ENCODE results near the gene TFF1.

DNA sequence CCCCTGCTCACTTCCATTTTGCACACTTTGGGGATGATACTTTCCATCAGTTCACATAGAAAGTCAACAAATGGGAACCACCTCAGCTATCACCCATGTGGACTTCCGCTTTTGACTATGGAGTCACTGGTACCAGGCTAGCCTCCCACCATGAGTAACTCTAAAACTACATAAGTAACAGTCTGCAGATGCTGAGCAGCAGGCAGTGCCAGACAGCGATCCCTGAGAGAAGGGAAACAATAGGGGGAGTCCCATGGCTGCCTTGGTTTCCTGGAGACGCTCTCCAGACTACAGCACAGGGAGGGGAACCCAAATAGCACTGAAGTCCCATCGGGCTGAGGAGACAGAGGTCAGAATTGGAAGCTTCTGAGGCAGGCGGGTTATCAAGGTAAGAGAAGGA lies 12.7 kb downstream of the TFF1 start:
- TF ChIP-seq, protein P1, sequence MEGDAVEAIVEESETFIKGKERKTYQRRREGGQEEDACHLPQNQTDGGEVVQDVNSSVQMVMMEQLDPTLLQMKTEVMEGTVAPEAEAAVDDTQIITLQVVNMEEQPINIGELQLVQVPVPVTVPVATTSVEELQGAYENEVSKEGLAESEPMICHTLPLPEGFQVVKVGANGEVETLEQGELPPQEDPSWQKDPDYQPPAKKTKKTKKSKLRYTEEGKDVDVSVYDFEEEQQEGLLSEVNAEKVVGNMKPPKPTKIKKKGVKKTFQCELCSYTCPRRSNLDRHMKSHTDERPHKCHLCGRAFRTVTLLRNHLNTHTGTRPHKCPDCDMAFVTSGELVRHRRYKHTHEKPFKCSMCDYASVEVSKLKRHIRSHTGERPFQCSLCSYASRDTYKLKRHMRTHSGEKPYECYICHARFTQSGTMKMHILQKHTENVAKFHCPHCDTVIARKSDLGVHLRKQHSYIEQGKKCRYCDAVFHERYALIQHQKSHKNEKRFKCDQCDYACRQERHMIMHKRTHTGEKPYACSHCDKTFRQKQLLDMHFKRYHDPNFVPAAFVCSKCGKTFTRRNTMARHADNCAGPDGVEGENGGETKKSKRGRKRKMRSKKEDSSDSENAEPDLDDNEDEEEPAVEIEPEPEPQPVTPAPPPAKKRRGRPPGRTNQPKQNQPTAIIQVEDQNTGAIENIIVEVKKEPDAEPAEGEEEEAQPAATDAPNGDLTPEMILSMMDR (conservative IDR thresholded peaks at IDR 0.05 in 1 of 2, IDR thresholded peaks at IDR 0.05 in 1 of 2; ENCODE audit: extremely low read depth in 1 of 2, insufficient read depth in 1 of 2, low read depth in 1 of 2, low read length in 2 of 2) = no peak
- no peak for TF ChIP-seq EZH2 (IDR thresholded peaks at IDR 0.05; ENCODE audit: borderline replicate concordance, low read length)

Measured in mammary epithelial cell (primary cell).